KMS-11 (cell line): ENCODE data around the gene PARD6G.
"Not testable (repeated sequence)": the region's sequence is repeated elsewhere in the genome, so short reads cannot be mapped to it uniquely, and the experiment has no call there.

ENCODE experiments used
- H2AFZ ChIP-seq: fragments of 200-600 bp; sonication (generic); 2 replicates; pipeline ENCODE4 v1.6.1; 2016; ENCODE audit warnings: antibody characterized with exemption, mixed run types, low read depth
- H3K27ac ChIP-seq: fragments of 200-600 bp; sonication (generic); 2 replicates; pipeline ENCODE4 v1.6.1; 2016; ENCODE audit warnings: mild to moderate bottlenecking, mixed run types
- H3K27me3 ChIP-seq: fragments of 200-600 bp; sonication (generic); 2 replicates; pipeline ENCODE4 v1.6.1; 2017; ENCODE audit warnings: mild to moderate bottlenecking, low read depth, mixed run types, moderate library complexity; ENCODE audit not compliant: insufficient read depth
- H3K36me3 ChIP-seq: fragments of 200-600 bp; sonication (generic); 2 replicates; pipeline ENCODE4 v1.6.1; 2017; ENCODE audit warnings: mild to moderate bottlenecking, mixed run types; ENCODE audit not compliant: insufficient read depth
- H3K4me1 ChIP-seq: fragments of 200-600 bp; sonication (generic); 2 replicates; pipeline ENCODE4 v1.6.1; 2016; ENCODE audit warnings: mild to moderate bottlenecking, low read depth, mixed run types; ENCODE audit not compliant: poor library complexity, severe bottlenecking
- H3K4me2 ChIP-seq: fragments of 200-600 bp; sonication (generic); 2 replicates; pipeline ENCODE4 v1.7.0; 2016; ENCODE audit warnings: mild to moderate bottlenecking, mixed run types
- H3K4me3 ChIP-seq: fragments of 200-600 bp; sonication (generic); IDR thresholded peaks from 2 replicates; pipeline ENCODE4 v1.6.1; 2017; ENCODE audit warnings: low read depth, low read length, mixed read lengths; ENCODE audit not compliant: insufficient read depth
- H3K79me2 ChIP-seq: fragments of 200-600 bp; sonication (generic); 2 replicates; pipeline ENCODE4 v1.6.1; 2016; ENCODE audit warnings: low read depth, mixed run types; ENCODE audit not compliant: insufficient read depth
- H3K9ac ChIP-seq: fragments of 200-600 bp; sonication (generic); 2 replicates; pipeline ENCODE4 v1.6.1; 2016; ENCODE audit warnings: mild to moderate bottlenecking, mixed run types
- H4K20me1 ChIP-seq: fragments of 200-600 bp; sonication (generic); 2 replicates; pipeline ENCODE4 v1.6.1; 2016; ENCODE audit warnings: mild to moderate bottlenecking, mixed run types; ENCODE audit not compliant: insufficient read depth
- TF ChIP-seq, protein P1 (sequence below): fragments of 200-600 bp; sonication (generic); conservative IDR thresholded peaks from 2 replicates; pipeline ENCODE4 v1.6.1; 2017; ENCODE audit warnings: low read depth, mild to moderate bottlenecking, antibody characterized with exemption, low read length, moderate library complexity, mixed read lengths

The PARD6G gene

DNA sequence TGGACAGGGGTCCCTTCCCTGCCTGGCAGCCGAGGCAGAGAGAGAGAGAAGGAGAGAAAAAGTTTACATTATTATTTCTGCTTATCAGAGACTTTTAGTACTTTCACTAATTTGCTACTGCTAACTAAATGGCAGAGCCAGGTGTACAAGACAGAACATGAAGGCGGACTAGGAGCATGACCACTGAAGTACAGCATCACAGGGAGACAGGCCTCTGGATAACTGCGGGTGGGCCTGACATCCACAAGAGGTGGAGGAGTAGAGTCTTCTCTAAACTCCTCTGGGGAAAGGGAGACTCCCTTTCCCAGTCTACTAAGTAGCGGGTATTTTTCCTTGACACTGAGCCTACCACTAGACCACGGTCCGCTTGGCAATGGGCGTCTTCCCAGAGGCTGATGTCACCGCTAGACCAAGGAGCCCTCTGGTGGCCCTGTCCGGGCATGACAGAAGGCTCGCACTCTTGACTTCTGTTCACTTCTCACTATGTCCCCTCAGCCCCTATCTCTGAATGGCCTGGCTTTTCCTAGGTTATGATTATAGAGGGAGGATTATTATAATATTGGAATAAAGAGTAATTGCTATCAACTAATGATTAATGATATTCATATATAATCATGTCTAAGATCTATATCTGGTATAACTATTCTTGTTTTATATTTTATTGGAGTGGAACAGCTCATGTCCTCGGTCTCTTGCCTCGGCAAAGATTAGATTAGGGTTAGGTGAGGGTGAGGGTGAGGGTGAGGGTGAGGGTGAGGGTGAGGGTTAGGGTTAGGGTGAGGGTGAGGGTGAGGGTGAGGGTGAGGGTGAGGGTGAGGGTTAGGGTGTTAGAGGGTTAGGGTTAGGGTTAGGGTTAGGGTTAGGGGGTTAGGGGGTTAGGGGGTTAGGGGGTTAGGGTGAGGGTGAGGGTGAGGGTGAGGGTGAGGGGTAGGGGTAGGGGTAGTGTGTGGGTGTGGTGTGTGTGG is 10.5 kb upstream of the PARD6G start:
- H3K79me2 ChIP-seq, H3K27me3 ChIP-seq, H3K36me3 ChIP-seq, H3K4me3 ChIP-seq, H2AFZ ChIP-seq, H3K9ac ChIP-seq, H4K20me1 ChIP-seq, H3K4me1 ChIP-seq, H3K4me2 ChIP-seq, H3K27ac ChIP-seq: not testable (repeated sequence)
- TF ChIP-seq, protein P1, sequence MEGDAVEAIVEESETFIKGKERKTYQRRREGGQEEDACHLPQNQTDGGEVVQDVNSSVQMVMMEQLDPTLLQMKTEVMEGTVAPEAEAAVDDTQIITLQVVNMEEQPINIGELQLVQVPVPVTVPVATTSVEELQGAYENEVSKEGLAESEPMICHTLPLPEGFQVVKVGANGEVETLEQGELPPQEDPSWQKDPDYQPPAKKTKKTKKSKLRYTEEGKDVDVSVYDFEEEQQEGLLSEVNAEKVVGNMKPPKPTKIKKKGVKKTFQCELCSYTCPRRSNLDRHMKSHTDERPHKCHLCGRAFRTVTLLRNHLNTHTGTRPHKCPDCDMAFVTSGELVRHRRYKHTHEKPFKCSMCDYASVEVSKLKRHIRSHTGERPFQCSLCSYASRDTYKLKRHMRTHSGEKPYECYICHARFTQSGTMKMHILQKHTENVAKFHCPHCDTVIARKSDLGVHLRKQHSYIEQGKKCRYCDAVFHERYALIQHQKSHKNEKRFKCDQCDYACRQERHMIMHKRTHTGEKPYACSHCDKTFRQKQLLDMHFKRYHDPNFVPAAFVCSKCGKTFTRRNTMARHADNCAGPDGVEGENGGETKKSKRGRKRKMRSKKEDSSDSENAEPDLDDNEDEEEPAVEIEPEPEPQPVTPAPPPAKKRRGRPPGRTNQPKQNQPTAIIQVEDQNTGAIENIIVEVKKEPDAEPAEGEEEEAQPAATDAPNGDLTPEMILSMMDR = peak; percentile 84

DNA sequence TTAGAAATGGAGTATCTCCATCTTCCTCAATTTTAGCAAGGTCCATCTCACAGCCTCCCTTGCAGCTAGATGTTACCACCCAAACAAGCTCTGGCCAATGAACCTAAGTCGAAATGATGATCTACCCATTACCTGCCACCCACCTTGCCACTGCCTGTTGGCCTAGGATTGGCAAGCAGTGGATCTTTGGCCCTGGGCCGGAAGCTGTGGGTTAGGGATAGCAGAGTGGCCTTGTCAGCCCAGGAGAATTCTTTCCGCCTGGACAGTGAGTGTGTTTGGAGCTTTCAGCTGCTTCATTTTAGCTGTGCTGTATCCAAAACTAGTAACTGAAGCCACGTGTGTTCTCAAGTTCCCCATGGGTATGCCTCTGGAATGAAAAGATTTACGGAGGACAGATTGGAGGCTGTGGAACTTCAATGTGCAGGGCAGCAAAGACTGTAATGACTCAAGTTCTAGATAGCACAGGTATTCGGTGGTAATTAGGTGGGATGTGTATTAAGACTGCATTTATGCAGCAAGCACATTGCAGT is 7.7 kb upstream of the PARD6G start:
- Histone ChIP-seq H3K4me2 (no peak overlapping the region), H3K79me2 (no peaks in the 10 kb centered on the region), H3K27me3 (no peaks in the 10 kb centered on the region), H3K36me3 (no peaks in the 10 kb centered on the region), H3K4me1 (no peaks in the 10 kb centered on the region), H4K20me1 (no peaks in the 10 kb centered on the region), H3K9ac (no peak overlapping the region), H3K4me3 (no peak overlapping the region), H2AFZ (no peak overlapping the region), H3K27ac (no peak overlapping the region)
- TF ChIP-seq, protein P1 = no peak

DNA sequence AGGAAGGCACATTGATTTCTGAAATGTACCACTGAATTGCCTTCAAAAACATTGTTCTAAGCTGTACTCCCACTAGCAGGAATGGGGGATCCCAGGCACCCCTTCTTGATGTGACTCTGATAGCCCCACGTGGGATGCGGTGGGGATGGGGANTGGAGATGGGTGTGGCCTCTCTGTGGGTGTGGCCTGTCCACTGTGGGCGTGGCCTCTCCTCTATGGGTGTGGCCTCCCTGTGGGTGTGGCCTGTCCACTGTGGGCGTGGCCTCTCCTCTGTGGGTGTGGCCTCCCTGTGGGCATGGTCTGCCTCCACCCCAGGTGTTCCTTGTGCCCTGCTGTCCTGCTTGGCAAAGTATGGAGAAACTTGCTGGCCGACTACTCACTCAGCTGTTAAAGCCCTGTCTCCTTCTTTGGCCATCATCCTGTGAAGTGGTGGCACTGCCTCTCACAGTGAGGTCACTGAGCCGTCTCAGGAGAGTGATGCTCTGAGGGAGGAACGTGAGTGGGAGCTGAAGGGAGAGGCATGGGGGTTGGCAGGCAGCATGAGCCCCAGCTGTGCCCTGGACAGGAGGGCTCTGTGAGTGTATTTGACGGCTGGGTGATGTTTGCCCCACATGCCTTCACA is 6.7 kb upstream of the PARD6G start:
- H3K36me3 ChIP-seq = no peaks in the 10 kb centered on the region
- TF ChIP-seq, protein P1 = no peak
- H3K4me2 ChIP-seq = no peak overlapping the region
- no peak overlapping the region for H2AFZ ChIP-seq
- H3K79me2 ChIP-seq = no peaks in the 10 kb centered on the region
- no peaks in the 10 kb centered on the region for H3K4me1 ChIP-seq
- no peaks in the 10 kb centered on the region for H4K20me1 ChIP-seq
- H3K27me3 ChIP-seq = no peaks in the 10 kb centered on the region
- no peak overlapping the region for H3K4me3 ChIP-seq
- no peak overlapping the region for H3K9ac ChIP-seq
- H3K27ac ChIP-seq = no peak overlapping the region

DNA sequence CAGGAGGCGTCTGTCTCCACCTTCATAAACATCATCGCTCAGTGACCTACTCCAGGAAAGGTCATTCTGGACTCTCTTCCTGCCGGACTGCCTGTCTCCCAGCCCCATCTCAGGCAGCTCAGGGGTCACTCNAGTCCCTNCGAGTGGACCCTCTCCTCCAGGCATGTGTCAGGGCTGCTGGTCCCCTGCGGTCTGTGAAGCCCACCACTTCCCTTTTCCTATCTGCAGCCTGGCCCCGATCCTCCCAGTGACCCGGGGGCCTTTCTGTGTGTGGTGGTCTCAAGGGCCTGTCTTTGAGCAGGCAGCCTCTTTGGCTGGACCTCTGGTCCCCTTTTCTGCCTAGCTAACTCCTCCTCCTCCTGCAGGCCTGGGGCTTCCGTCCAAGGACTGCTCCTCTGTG is 5.9 kb upstream of the PARD6G start:
- H3K4me2 ChIP-seq = no peak overlapping the region
- H3K79me2 ChIP-seq = no peaks in the 10 kb centered on the region
- H3K4me3 ChIP-seq = no peak overlapping the region
- H3K27ac ChIP-seq = no peak overlapping the region
- TF ChIP-seq, protein P1 = no peak
- no peaks in the 10 kb centered on the region for H3K27me3 ChIP-seq
- H2AFZ ChIP-seq = no peak overlapping the region
- no peak overlapping the region for H3K9ac ChIP-seq
- no peaks in the 10 kb centered on the region for H4K20me1 ChIP-seq
- H3K4me1 ChIP-seq = no peaks in the 10 kb centered on the region
- no peaks in the 10 kb centered on the region for H3K36me3 ChIP-seq
